Thymus (tissue), 11 donors: ENCODE data around the gene EPB41L1. TPM values are rescaled to one million over a fixed set of nuclear protein-coding genes. Genes with fewer than 3 reads are reported as not detected.

ENCODE experiments used
- DNase-seq, 9 donors: peaks; one replicate each; pipeline ENCODE4 v3.0.0-alpha.2; 2013; ENCODE audit warnings: low spot score in 9 of 9, low read depth in 6 of 9, missing footprints in 1 of 9
- H3K27ac ChIP-seq, 2 donors: one replicate each; pipeline ENCODE4 v1.5.1; 2013; ENCODE audit warnings: control low read depth in 1 of 2, low read depth in 1 of 2, low read length in 1 of 2, mild to moderate bottlenecking in 1 of 2, moderate library complexity in 1 of 2
- H3K27me3 ChIP-seq, 2 donors: one replicate each; pipeline ENCODE4 v1.5.1; 2013; ENCODE audit warnings: low read length in 1 of 2; ENCODE audit not compliant: control insufficient read depth in 2 of 2, insufficient read depth in 1 of 2
- H3K36me3 ChIP-seq, 2 donors: one replicate each; pipeline ENCODE4 v1.5.1; 2013; ENCODE audit warnings: low read length in 1 of 2, mild to moderate bottlenecking in 1 of 2, moderate library complexity in 1 of 2; ENCODE audit not compliant: control insufficient read depth in 2 of 2, insufficient read depth in 2 of 2
- H3K4me1 ChIP-seq, 2 donors: one replicate each; pipeline ENCODE4 v1.5.1; 2013; ENCODE audit warnings: low read length in 2 of 2; ENCODE audit not compliant: control insufficient read depth in 2 of 2, insufficient read depth in 2 of 2
- H3K4me3 ChIP-seq, 2 donors: one replicate each; pipeline ENCODE4 v1.5.1; 2013; ENCODE audit warnings: low read length in 2 of 2, control low read depth in 1 of 2, mild to moderate bottlenecking in 1 of 2
- H3K9me3 ChIP-seq, 2 donors: one replicate each; pipeline ENCODE4 v1.5.1; 2013; ENCODE audit warnings: low read length in 1 of 2, mild to moderate bottlenecking in 1 of 2; ENCODE audit not compliant: control insufficient read depth in 2 of 2, insufficient read depth in 1 of 2
- WGBS: extraction: QIAGEN DNeasy Blood & Tissue Kit; methylation state at CpG from one replicate; pipeline ENCODE4 v1.1.7; 2013; 5-methylcytosine and 5-hydroxymethylcytosine counted together
- polyA plus RNA-seq: library from polyadenylated mRNA; stranded (reverse); fragments of 200-250 nt; gene quantifications from one replicate; pipeline ENCODE4 v1.2.3, GENCODE V29; 2013
- total RNA-seq: library from RNA; stranded (reverse); fragments of 120-200 nt; gene quantifications from one replicate; pipeline ENCODE4 v1.2.4, GENCODE V29; 2013
- donor health status: healthy.

The EPB41L1 gene
- total and polyA plus RNA-seq, 2 donors = 3.1 to 4.2 TPM

DNA sequence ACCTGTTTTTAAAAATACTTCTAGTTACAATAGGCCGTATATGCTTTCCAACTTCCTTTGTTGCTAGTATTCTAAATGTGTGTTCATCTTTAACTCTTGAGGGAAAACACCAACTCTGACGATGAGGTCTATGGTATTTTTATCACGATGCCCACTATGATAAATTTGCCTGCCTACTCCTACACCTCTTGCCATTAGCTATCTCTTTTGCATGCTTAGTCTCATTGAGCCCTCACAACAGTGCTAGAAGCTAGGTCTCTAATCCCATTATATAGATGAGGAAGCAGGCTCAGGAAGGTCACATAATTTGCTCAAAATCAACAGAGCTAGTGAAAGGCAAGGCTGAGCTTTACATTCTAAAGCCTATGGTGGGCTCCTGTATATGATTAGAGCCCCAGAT, 94.9 kb downstream of the EPB41L1 start:
- Histone ChIP-seq H3K9me3 (peaks cover 0 to 2% of the 10 kb centered on the region in 2 donors), H3K27ac (no peak overlapping the region), H3K36me3 (peaks cover 67 to 69% of the 10 kb centered on the region in 2 donors), H3K27me3 (no peaks in the 10 kb centered on the region), H3K4me3 (no peak overlapping the region), H3K4me1 (no peaks in the 10 kb centered on the region)
- WGBS = 97% methylated on average over 3 of the region's 3 CpGs
- DNase-seq = no peak

DNA sequence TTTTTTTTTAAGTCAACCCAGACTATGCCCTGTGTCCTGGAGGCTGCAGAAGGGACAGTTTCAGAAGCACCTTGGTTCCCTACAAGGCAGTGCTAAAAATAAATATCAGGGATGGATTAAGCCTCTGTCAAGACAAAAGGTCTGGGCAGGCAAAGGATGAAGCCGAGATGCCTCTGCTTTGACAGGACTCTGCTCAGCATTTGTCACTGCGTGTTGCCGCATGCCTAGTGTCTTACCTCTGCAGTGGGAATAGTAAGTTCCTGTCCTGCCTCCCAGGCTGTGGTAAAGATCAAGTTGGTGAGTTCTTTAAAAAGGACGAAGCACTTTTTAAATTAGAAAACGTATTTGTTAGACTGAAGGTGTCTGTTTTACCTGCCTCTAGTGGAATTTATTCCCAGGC, 96.9 kb downstream of the EPB41L1 start:
- H3K4me3 ChIP-seq = no peak overlapping the region
- 92% methylated on average over 5 of the region's 5 CpGs for WGBS
- H3K27me3 ChIP-seq = no peaks in the 10 kb centered on the region
- no peak overlapping the region for H3K27ac ChIP-seq
- H3K4me1 ChIP-seq = no peaks in the 10 kb centered on the region
- H3K36me3 ChIP-seq = peaks cover 63 to 64% of the 10 kb centered on the region in 2 donors
- H3K9me3 ChIP-seq = peaks cover 0 to 2% of the 10 kb centered on the region in 2 donors
- DNase-seq = no peak

DNA sequence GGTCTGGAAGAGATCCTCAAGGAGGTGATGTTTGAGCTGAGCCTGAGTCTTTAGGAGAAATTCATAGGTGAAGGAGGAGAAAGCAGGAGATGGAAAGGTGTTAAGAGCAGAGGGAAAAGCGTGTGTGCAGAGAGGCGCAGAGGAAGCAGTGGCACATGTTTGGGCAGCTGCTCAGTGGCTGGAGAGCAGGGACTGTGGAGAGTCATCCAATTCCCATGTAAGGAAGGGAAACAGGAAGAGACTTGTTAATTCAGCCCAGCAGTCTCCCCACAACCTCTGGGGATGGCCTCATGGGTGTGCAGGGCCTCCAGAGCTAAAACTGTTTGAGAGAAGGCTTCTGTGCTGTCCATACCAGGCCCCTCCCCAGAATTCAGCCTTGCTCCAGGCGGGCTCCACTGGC, 98.0 kb downstream of the EPB41L1 start:
- no peak for DNase-seq
- Histone ChIP-seq H3K36me3 (peaks cover 58 to 62% of the 10 kb centered on the region in 2 donors), H3K4me3 (no peak overlapping the region), H3K27ac (no peak overlapping the region), H3K27me3 (no peaks in the 10 kb centered on the region), H3K4me1 (no peaks in the 10 kb centered on the region), H3K9me3 (no peaks in the 10 kb centered on the region)
- 100% methylated on average over 3 of the region's 3 CpGs for WGBS

DNA sequence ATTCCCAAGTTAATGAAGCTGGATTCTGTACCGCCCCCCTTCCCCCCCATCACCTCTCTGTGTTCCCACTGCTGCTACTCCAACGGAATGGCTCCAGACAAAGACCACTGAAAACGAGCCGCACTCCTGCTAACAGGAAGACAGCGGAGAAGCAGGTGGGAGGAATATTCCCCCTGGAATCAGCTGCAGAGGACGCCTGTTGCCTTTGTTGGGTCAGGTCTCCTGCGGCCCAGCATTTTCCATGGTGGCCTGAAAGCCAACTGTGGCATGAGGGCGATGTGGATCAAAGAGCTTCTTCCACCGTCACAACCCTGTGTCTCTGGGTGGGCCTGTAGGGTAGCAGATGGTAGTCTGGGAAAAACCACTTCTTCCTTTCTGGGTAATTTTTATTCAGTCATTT, 98.5 kb downstream of the EPB41L1 start:
- H3K4me1 ChIP-seq = no peaks in the 10 kb centered on the region
- WGBS = 97% methylated on average over 9 of the region's 9 CpGs

DNA sequence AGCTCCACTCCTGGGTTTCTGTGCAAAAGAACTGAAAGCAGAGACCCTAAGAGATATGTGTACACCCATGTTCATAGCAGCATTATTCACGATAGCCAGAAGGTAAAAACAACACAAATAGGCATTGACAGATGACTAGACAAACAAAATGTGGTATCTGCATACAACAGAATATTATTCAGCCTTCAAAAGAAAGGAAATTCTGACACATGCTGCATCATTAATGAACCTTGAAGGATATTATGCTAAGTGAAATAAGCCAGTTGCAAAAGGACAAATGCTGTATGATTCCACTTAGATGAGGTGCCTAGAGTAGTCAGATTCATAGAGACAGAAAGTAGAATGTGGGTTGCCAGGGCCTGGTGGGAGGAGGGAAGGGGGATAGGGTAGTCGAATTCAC, 99.5 kb downstream of the EPB41L1 start:
- peaks cover 45 to 50% of the 10 kb centered on the region in 2 donors for H3K36me3 ChIP-seq
- no peak overlapping the region for H3K4me3 ChIP-seq
- H3K4me1 ChIP-seq = no peaks in the 10 kb centered on the region
- no peaks in the 10 kb centered on the region for H3K9me3 ChIP-seq
- H3K27me3 ChIP-seq = no peaks in the 10 kb centered on the region
- H3K27ac ChIP-seq = no peak overlapping the region
- 98% methylated on average over 2 of the region's 2 CpGs for WGBS
- no peak for DNase-seq

More for the DNA sequence above, 98.5 kb downstream of the EPB41L1 start:
- no peak for DNase-seq
- Histone ChIP-seq H3K36me3 (peaks cover 55 to 58% of the 10 kb centered on the region in 2 donors), H3K9me3 (no peaks in the 10 kb centered on the region), H3K27ac (no peak overlapping the region), H3K4me3 (no peak overlapping the region), H3K27me3 (no peaks in the 10 kb centered on the region)

DNA sequence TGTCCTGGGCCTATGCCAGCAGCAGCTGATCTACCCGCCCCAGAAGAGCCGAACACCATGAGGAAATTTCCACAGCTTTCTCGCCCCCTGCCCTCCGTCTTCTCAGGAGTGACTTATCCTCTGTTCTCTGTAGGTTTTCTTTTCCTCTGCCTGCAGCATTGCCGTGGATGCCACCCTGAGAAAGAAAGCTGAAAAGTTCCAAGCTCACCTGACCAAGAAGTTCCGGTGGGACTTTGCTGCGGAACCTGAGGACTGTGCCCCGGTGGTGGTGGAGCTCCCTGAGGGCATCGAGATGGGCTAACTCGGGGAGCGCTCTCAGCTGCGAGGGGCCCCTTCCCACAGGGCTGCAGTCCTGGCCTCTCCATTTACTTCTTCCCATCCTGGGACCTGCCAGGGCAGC, 100.9 kb downstream of the EPB41L1 start:
- Histone ChIP-seq H3K27me3 (no peaks in the 10 kb centered on the region), H3K27ac (no peak overlapping the region), H3K4me1 (no peaks in the 10 kb centered on the region), H3K9me3 (no peaks in the 10 kb centered on the region), H3K4me3 (no peak overlapping the region), H3K36me3 (peaks cover 42 to 43% of the 10 kb centered on the region in 2 donors)
- no peak for DNase-seq
- 98% methylated on average over 12 of the region's 12 CpGs for WGBS

DNA sequence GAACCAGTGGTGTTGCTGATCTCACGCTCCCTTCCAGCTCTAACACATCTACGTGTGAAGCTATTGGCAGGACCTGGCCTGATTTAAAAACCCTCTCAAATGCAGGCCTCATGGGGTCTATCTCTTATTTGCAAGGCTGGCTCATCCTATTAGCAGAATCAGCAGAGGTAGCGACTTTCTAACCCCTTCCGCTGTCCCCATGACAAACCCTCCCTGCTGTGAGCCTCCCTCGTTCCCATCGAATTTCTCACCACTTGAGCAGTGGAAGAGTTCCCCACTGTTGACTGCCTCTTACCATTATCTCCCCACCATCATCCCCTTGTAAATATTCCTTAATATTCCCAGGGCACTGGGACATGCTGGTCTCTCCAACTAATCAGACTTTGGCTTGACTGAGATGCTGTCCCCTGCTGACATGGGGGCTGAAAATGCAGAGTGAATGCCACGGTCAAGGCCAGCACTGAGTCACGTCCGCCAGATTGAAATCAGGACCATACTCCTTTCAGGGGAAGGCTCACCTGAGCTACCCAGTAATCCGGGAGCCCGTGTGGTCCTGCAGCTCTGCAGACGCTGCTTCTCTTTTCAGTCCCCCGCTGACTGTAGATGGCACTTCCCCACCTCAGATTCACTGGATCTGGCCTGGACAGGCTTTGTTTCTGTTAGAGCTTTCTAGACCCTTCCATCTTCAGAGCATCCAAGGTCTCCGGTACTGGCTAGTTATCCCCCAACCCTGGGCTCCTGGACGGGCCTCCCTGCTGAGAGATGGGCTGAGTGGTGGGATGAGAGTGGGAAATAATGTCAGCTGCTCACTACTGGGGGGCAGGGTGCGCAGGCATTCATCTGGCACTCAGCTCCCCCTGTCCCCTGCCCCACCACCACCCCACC, 104.9 kb downstream of the EPB41L1 start:
- no peak overlapping the region for H3K27ac ChIP-seq
- no peaks in the 10 kb centered on the region for H3K4me1 ChIP-seq
- H3K9me3 ChIP-seq = no peaks in the 10 kb centered on the region
- DNase-seq = no peak
- WGBS = 83% methylated on average over 16 of the region's 16 CpGs
- H3K4me3 ChIP-seq = no peak overlapping the region
- H3K27me3 ChIP-seq = no peaks in the 10 kb centered on the region
- peaks cover 20 to 24% of the 10 kb centered on the region in 2 donors for H3K36me3 ChIP-seq

DNA sequence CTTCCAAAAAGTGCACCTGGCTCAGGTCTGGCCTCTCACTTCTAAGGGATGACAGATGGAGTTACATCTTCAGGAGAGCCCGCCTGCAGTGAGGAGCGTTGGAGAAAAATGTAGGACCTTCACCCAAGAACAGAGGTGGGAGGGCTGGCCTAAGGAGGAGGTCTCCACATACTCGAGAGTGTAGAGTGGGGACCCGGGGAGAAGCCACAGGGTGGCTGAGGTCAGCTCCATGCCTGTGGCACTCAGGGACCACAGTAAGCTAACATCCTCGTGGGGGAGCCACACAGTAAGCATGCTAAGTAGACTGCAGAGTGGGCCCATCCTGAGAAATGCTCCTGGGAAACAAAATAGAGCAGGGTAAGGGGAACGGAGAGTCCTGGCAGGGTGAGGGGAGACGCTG, 105.8 kb downstream of the EPB41L1 start:
- peaks cover 17 to 20% of the 10 kb centered on the region in 2 donors for H3K36me3 ChIP-seq
- H3K4me3 ChIP-seq = no peak overlapping the region
- no peak overlapping the region for H3K27ac ChIP-seq
- DNase-seq = no peak
- no peaks in the 10 kb centered on the region for H3K9me3 ChIP-seq
- H3K27me3 ChIP-seq = no peaks in the 10 kb centered on the region
- WGBS = 87% methylated on average over 7 of the region's 7 CpGs
- no peaks in the 10 kb centered on the region for H3K4me1 ChIP-seq

DNA sequence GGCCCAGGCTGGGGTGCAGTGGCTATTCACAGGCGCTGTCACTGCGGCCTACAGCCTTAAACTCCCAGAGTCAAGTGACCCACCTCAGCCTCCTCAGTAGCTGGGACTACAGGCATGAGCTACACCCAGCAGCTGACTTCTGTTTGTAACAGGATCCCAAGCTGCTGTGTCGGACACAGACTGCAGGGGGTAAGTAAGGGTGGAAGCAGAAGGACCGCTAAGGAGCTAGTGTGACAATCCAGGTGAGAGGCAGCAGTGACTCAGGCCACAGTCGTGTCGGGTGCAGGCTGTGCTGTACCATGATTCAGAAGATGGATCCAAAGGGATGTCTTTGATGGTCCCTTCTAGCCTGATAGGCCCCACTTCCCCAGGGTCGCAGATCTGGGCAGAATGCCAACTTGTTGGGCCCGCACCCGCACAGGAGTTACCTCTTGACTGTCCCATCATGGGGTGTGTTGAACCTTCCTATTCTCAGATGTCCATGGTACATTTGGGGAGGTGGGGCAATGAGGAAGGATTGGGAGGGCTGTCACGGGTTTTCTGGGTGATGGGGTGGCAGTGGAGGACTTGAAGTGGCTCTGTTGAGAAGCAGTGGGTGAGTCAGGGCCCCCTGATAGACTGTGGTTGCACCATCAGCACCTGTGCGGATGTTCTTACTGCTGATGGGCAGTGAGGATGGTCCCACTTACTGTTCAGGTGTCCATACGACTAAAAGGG, 107.0 kb downstream of the EPB41L1 start:
- Histone ChIP-seq H3K36me3 (peaks cover 4 to 8% of the 10 kb centered on the region in 2 donors), H3K4me1 (no peaks in the 10 kb centered on the region), H3K27me3 (no peaks in the 10 kb centered on the region), H3K9me3 (no peaks in the 10 kb centered on the region), H3K27ac (no peak overlapping the region), H3K4me3 (no peak overlapping the region)
- WGBS = 92% methylated on average over 12 of the region's 12 CpGs
- DNase-seq = no peak
